Measurements from ENCODE around the gene CYFIP2. TPM values are rescaled to one million over a fixed set of nuclear protein-coding genes. Genes with fewer than 3 reads are reported as not detected.
A peak's percentile ranks its signal among the peaks of the same experiment; 100 is the strongest.

CYFIP2 gene
- total and polyA plus RNA-seq, 4 experiments from 2014 or later = 317 to 516 (median 379) TPM

- no peak overlapping the region for H3K27ac Mint-ChIP-seq
- ChIA-PET POLR2A (ENCODE audit: partially characterized antibody) (interaction anchor here (0.6 to 1.3 kb wide), 2 partner anchors 8 to 316 kb away, joined by 3 read pairs; partner anchors contain the start of gene SOX30), CTCF (ENCODE audit: partially characterized antibody) (interaction anchor here (0.9 to 3.2 kb wide), 10 partner anchors 8 to 407 kb away, joined by 3 to 20 read pairs (median 5); partner anchors contain the start of gene LSM11)
- intact Hi-C loops (cut with micrococcal nuclease) = no loop called here
- peaks cover 97% of the 10 kb centered on the region for H3K36me3 ChIP-seq (ENCODE audit: insufficient read depth, low read length)
- peaks cover 64 to 90% of the 10 kb centered on the region in 2 donors for H3K36me3 Mint-ChIP-seq
- H3K27ac ChIP-seq (ENCODE audit: low read depth, low read length) = no peak overlapping the region
- no peaks in the 10 kb centered on the region for H3K27me3 Mint-ChIP-seq
- H3K4me1 Mint-ChIP-seq = peaks cover 0 to 14% (median 4%) of the 10 kb centered on the region in 4 donors
- no peaks in the 10 kb centered on the region for H3K27me3 ChIP-seq (ENCODE audit: insufficient read depth, low read length)
- no peaks in the 10 kb centered on the region for H3K4me1 ChIP-seq (ENCODE audit: insufficient read depth, low read length)
- DNase-seq = no peak
- no peaks in the 10 kb centered on the region for H3K9me3 ChIP-seq (ENCODE audit: control insufficient read depth in 1 of 2, low read length in 2 of 2)
- no peak overlapping the region for H3K4me3 ChIP-seq (ENCODE audit: low read length in 2 of 2)
- H3K9me3 Mint-ChIP-seq = peaks cover 0 to under 1% (median 0%) of the 10 kb centered on the region in 8 donors
- H3K4me3 Mint-ChIP-seq = no peak overlapping the region
Observed at GRCh38 chr5:157336423-157336744, 70.5 kb downstream of the CYFIP2 start.

- no peak overlapping the region for H3K27ac ChIP-seq (ENCODE audit: low read depth, low read length)
- peaks cover 15% of the 10 kb centered on the region for H3K4me1 ChIP-seq (ENCODE audit: insufficient read depth, low read length)
- no peak overlapping the region for H3K4me3 ChIP-seq (ENCODE audit: low read length in 2 of 2)
- peaks cover 56 to 91% of the 10 kb centered on the region in 2 donors for H3K36me3 Mint-ChIP-seq
- no peaks in the 10 kb centered on the region for H3K9me3 ChIP-seq (ENCODE audit: control insufficient read depth in 1 of 2, low read length in 2 of 2)
- intact Hi-C loops (cut with micrococcal nuclease) = no loop called here
- POLR2A ChIA-PET (ENCODE audit: partially characterized antibody) = interaction anchor here (0.6 kb wide), 1 partner anchor 45 kb away, joined by 3 read pairs; no protein-coding TSS in a partner anchor
- no peaks in the 10 kb centered on the region for H3K27me3 Mint-ChIP-seq
- H3K27me3 ChIP-seq (ENCODE audit: insufficient read depth, low read length) = no peaks in the 10 kb centered on the region
- H3K4me1 Mint-ChIP-seq = peaks cover 13 to 25% (median 15%) of the 10 kb centered on the region in 4 donors
- CTCF ChIA-PET (ENCODE audit: partially characterized antibody) = interaction anchor here (1.1 to 2.7 kb wide), 3 partner anchors 9 to 87 kb away, joined by 3 to 11 read pairs (median 5); no protein-coding TSS in a partner anchor
- peaks cover 91% of the 10 kb centered on the region for H3K36me3 ChIP-seq (ENCODE audit: insufficient read depth, low read length)
- H3K4me3 Mint-ChIP-seq = no peak overlapping the region
- DNase-seq = no peak
- peaks cover 0 to 2% (median 0%) of the 10 kb centered on the region in 8 donors for H3K9me3 Mint-ChIP-seq
- peak overlapping the region in 3 of 7 donors; percentile 10 to 48 (median 12) for H3K27ac Mint-ChIP-seq
Observed at GRCh38 chr5:157339409-157339808, 73.5 kb downstream of the CYFIP2 start.

- peak overlapping the region in 1 of 8 donors; percentile 8 for H3K4me3 Mint-ChIP-seq
- peaks cover 92% of the 10 kb centered on the region for H3K36me3 ChIP-seq (ENCODE audit: insufficient read depth, low read length)
- H3K4me1 ChIP-seq (ENCODE audit: insufficient read depth, low read length) = peaks cover 15% of the 10 kb centered on the region
- CTCF ChIA-PET (ENCODE audit: partially characterized antibody) = interaction anchor here (0.7 to 5.2 kb wide), 25 partner anchors 9 to 486 kb away, joined by 3 to 44 read pairs (median 4); partner anchors contain the start of gene LSM11
- H3K9me3 ChIP-seq (ENCODE audit: control insufficient read depth in 1 of 2, low read length in 2 of 2) = no peaks in the 10 kb centered on the region
- H3K27ac Mint-ChIP-seq = peak overlapping the region in 5 of 7 donors; percentile 18 to 89 (median 41)
- peak in 2 of 5 donors; percentile 15 to 21 for DNase-seq
- intact Hi-C loops (cut with micrococcal nuclease) = loop anchor here (2.0 to 5.0 kb wide), 3 partner anchors 14 to 399 kb away; partner anchors contain the start of gene LSM11
- peaks cover 0 to 2% (median 0%) of the 10 kb centered on the region in 8 donors for H3K9me3 Mint-ChIP-seq
- H3K4me1 Mint-ChIP-seq = peaks cover 19 to 29% (median 24%) of the 10 kb centered on the region in 4 donors
- H3K27me3 ChIP-seq (ENCODE audit: insufficient read depth, low read length) = no peaks in the 10 kb centered on the region
- H3K4me3 ChIP-seq (ENCODE audit: low read length in 2 of 2) = no peak overlapping the region
- no peaks in the 10 kb centered on the region for H3K27me3 Mint-ChIP-seq
- H3K27ac ChIP-seq (ENCODE audit: low read depth, low read length) = no peak overlapping the region
- peaks cover 64 to 87% of the 10 kb centered on the region in 2 donors for H3K36me3 Mint-ChIP-seq
- POLR2A ChIA-PET (ENCODE audit: partially characterized antibody) = interaction anchor here (1.2 to 1.5 kb wide), 2 partner anchors 13 to 401 kb away, joined by 3 to 7 read pairs; partner anchors contain the start of gene LSM11
Observed at GRCh38 chr5:157342822-157343402, 77.0 kb downstream of the CYFIP2 start.

- H3K4me3 ChIP-seq (ENCODE audit: low read length in 2 of 2) = no peak overlapping the region
- H3K27ac ChIP-seq (ENCODE audit: low read depth, low read length) = peak overlapping the region; percentile 10
- Mint-ChIP-seq H3K36me3 (peaks cover 67 to 84% of the 10 kb centered on the region in 2 donors), H3K9me3 (peaks cover 0 to 2% (median 0%) of the 10 kb centered on the region in 8 donors), H3K4me1 (peaks cover 19 to 35% (median 25%) of the 10 kb centered on the region in 4 donors), H3K27me3 (no peaks in the 10 kb centered on the region), H3K4me3 (peak overlapping the region in 6 of 8 donors; percentile 7 to 65 (median 33)), H3K27ac (peak overlapping the region; percentile 66 to 89 (median 82))
- CTCF ChIA-PET (ENCODE audit: partially characterized antibody) = interaction anchor here (1.0 to 5.2 kb wide), 20 partner anchors 8 to 399 kb away, joined by 3 to 44 read pairs (median 9); partner anchors contain the start of gene LSM11
- H3K27me3 ChIP-seq (ENCODE audit: insufficient read depth, low read length) = no peaks in the 10 kb centered on the region
- DNase-seq = peak in 3 of 5 donors; percentile 15 to 27 (median 27)
- POLR2A ChIA-PET (ENCODE audit: partially characterized antibody) = interaction anchor here (1.2 to 1.8 kb wide), 4 partner anchors 8 to 399 kb away, joined by 3 to 7 read pairs (median 4); partner anchors contain the start of gene LSM11
- H3K9me3 ChIP-seq (ENCODE audit: control insufficient read depth in 1 of 2, low read length in 2 of 2) = no peaks in the 10 kb centered on the region
- peaks cover 82% of the 10 kb centered on the region for H3K36me3 ChIP-seq (ENCODE audit: insufficient read depth, low read length)
- intact Hi-C loops (cut with micrococcal nuclease) = loop anchor here (2.0 to 5.0 kb wide), 3 partner anchors 15 to 398 kb away; partner anchors contain the start of gene LSM11
- peaks cover 16% of the 10 kb centered on the region for H3K4me1 ChIP-seq (ENCODE audit: insufficient read depth, low read length)
Observed at GRCh38 chr5:157343842-157344790, 78.2 kb downstream of the CYFIP2 start.

- H3K27ac Mint-ChIP-seq = peak overlapping the region; percentile 66 to 89 (median 81)
- H3K36me3 Mint-ChIP-seq = peaks cover 67 to 84% of the 10 kb centered on the region in 2 donors
- H3K27me3 Mint-ChIP-seq = no peaks in the 10 kb centered on the region
- H3K4me1 Mint-ChIP-seq = peaks cover 29 to 39% (median 34%) of the 10 kb centered on the region in 4 donors
- H3K4me3 ChIP-seq (ENCODE audit: low read length in 2 of 2) = no peak overlapping the region
- DNase-seq = no peak
- peaks cover 24% of the 10 kb centered on the region for H3K4me1 ChIP-seq (ENCODE audit: insufficient read depth, low read length)
- intact Hi-C loops (cut with micrococcal nuclease) = no loop called here
- peaks cover 0 to 2% (median 0%) of the 10 kb centered on the region in 8 donors for H3K9me3 Mint-ChIP-seq
- peak overlapping the region in 1 of 8 donors; percentile 65 for H3K4me3 Mint-ChIP-seq
- H3K36me3 ChIP-seq (ENCODE audit: insufficient read depth, low read length) = peaks cover 73% of the 10 kb centered on the region
- H3K27ac ChIP-seq (ENCODE audit: low read depth, low read length) = no peak overlapping the region
- POLR2A ChIA-PET (ENCODE audit: partially characterized antibody) = interaction anchor here (0.9 to 1.8 kb wide), 4 partner anchors 9 to 202 kb away, joined by 3 to 5 read pairs (median 3); partner anchors contain the start of gene MED7
- H3K9me3 ChIP-seq (ENCODE audit: control insufficient read depth in 1 of 2, low read length in 2 of 2) = no peaks in the 10 kb centered on the region
- no peaks in the 10 kb centered on the region for H3K27me3 ChIP-seq (ENCODE audit: insufficient read depth, low read length)
- CTCF ChIA-PET (ENCODE audit: partially characterized antibody) = interaction anchor here (0.9 to 5.2 kb wide), 10 partner anchors 9 to 398 kb away, joined by 3 to 44 read pairs (median 14); partner anchors contain the start of gene LSM11
Observed at GRCh38 chr5:157345067-157345466, 79.1 kb downstream of the CYFIP2 start.

GRCh38 chr5:157345485-157345884 is 79.6 kb downstream of the CYFIP2 start:
- H3K36me3 ChIP-seq (ENCODE audit: insufficient read depth, low read length) = peaks cover 69% of the 10 kb centered on the region
- intact Hi-C loops (cut with micrococcal nuclease) = no loop called here
- Mint-ChIP-seq H3K9me3 (peaks cover 0 to 2% (median 0%) of the 10 kb centered on the region in 8 donors), H3K4me1 (peaks cover 32 to 43% (median 38%) of the 10 kb centered on the region in 4 donors), H3K27me3 (no peaks in the 10 kb centered on the region), H3K36me3 (peaks cover 67 to 84% of the 10 kb centered on the region in 2 donors), H3K4me3 (no peak overlapping the region), H3K27ac (peak overlapping the region in 6 of 7 donors; percentile 45 to 89 (median 82))
- ChIA-PET POLR2A (ENCODE audit: partially characterized antibody) (interaction anchor here (0.6 to 1.8 kb wide), 5 partner anchors 9 to 203 kb away, joined by 3 to 5 read pairs (median 3); partner anchors contain the start of gene MED7), CTCF (ENCODE audit: partially characterized antibody) (interaction anchor here (0.9 to 5.2 kb wide), 9 partner anchors 10 to 398 kb away, joined by 3 to 44 read pairs (median 14); partner anchors contain the start of gene LSM11)
- no peaks in the 10 kb centered on the region for H3K27me3 ChIP-seq (ENCODE audit: insufficient read depth, low read length)
- no peak overlapping the region for H3K27ac ChIP-seq (ENCODE audit: low read depth, low read length)
- H3K9me3 ChIP-seq (ENCODE audit: control insufficient read depth in 1 of 2, low read length in 2 of 2) = no peaks in the 10 kb centered on the region
- no peak for DNase-seq
- H3K4me1 ChIP-seq (ENCODE audit: insufficient read depth, low read length) = peaks cover 24% of the 10 kb centered on the region
- no peak overlapping the region for H3K4me3 ChIP-seq (ENCODE audit: low read length in 2 of 2)

Data from CD4-positive, alpha-beta memory T cell (primary cell).